ENCODE results near the gene ENTPD8. TPM values are rescaled to one million over a fixed set of nuclear protein-coding genes. Genes with fewer than 3 reads are reported as not detected.

ENTPD8 gene
- total and polyA plus RNA-seq, 2 donors (not counting 3 experiments of a cell fraction or from before 2014, with no cell fraction given), result 0.44 to 0.51 TPM

- TF ChIP-seq, protein P1, sequence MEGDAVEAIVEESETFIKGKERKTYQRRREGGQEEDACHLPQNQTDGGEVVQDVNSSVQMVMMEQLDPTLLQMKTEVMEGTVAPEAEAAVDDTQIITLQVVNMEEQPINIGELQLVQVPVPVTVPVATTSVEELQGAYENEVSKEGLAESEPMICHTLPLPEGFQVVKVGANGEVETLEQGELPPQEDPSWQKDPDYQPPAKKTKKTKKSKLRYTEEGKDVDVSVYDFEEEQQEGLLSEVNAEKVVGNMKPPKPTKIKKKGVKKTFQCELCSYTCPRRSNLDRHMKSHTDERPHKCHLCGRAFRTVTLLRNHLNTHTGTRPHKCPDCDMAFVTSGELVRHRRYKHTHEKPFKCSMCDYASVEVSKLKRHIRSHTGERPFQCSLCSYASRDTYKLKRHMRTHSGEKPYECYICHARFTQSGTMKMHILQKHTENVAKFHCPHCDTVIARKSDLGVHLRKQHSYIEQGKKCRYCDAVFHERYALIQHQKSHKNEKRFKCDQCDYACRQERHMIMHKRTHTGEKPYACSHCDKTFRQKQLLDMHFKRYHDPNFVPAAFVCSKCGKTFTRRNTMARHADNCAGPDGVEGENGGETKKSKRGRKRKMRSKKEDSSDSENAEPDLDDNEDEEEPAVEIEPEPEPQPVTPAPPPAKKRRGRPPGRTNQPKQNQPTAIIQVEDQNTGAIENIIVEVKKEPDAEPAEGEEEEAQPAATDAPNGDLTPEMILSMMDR (IDR thresholded peaks at IDR 0.05; ENCODE audit: extremely low read depth in 1 of 2, insufficient read depth in 1 of 2, low read depth in 1 of 2, low read length in 2 of 2), result no peak
- no peak for TF ChIP-seq MYC (IDR thresholded peaks at IDR 0.05; ENCODE audit: low read depth, low read length)
- TF ChIP-seq GATA2 (IDR thresholded peaks at IDR 0.05; ENCODE audit: insufficient read depth, insufficient read length, low read depth, low read length), result no peak
- TF ChIP-seq POLR2AphosphoS5 (IDR thresholded peaks at IDR 0.05; ENCODE audit: insufficient read depth, low read depth, low read length), result no peak
- TF ChIP-seq, protein P2, sequence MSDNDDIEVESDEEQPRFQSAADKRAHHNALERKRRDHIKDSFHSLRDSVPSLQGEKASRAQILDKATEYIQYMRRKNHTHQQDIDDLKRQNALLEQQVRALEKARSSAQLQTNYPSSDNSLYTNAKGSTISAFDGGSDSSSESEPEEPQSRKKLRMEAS (IDR thresholded peaks at IDR 0.05; ENCODE audit: insufficient read depth, insufficient read length), result no peak
- no peak for TF ChIP-seq EZH2 (IDR thresholded peaks at IDR 0.05; ENCODE audit: borderline replicate concordance, low read depth, low read length, severe bottlenecking)
- TF ChIP-seq POLR2A (IDR thresholded peaks at IDR 0.05; ENCODE audit: low read depth, low read length), result no peak
- no peak for TF ChIP-seq FOS (IDR thresholded peaks at IDR 0.05; ENCODE audit: borderline replicate concordance, insufficient read depth, low read length)
- no peak for TF ChIP-seq JUN (IDR thresholded peaks at IDR 0.05; ENCODE audit: borderline replicate concordance, insufficient read depth, insufficient read length, low read depth)
- dilution Hi-C loops (cut with MboI; ENCODE audit: extremely low pct_ligation_motif_present, low sequenced_read_pairs) (no loop called here), intact Hi-C loops (cut with micrococcal nuclease) (loop anchor here (10.0 kb wide), 1 partner anchor 97 kb away; no protein-coding TSS in a partner anchor)
- Histone ChIP-seq H3K27me3 (ENCODE audit: control insufficient read depth in 2 of 2, insufficient read depth in 2 of 2, low read length in 2 of 2) (no peaks in the 10 kb centered on the region), H3K9me3 (replicated peaks; ENCODE audit: control insufficient read depth, insufficient read depth, low read length) (no peaks in the 10 kb centered on the region), H3K4me3 (replicated peaks in 1 of 3; ENCODE audit: insufficient read depth in 1 of 3, low read depth in 1 of 3, low read length in 3 of 3) (no peak overlapping the region), H3K9ac (replicated peaks; ENCODE audit: extremely low read depth, insufficient read depth, low read length) (no peak overlapping the region), H3K27ac (ENCODE audit: insufficient read depth, low read depth, low read length) (no peak overlapping the region), H3K36me3 (ENCODE audit: control insufficient read depth in 2 of 2, extremely low read depth in 1 of 2, insufficient read depth in 2 of 2, low read length in 2 of 2) (no peaks in the 10 kb centered on the region), H2AFZ (ENCODE audit: low read depth, low read length) (no peak overlapping the region), H4K20me1 (replicated peaks; ENCODE audit: control insufficient read depth, extremely low read depth, insufficient read depth, low read length) (no peaks in the 10 kb centered on the region), H3K79me2 (ENCODE audit: control insufficient read depth, insufficient read depth, low read length) (no peaks in the 10 kb centered on the region), H3K4me1 (ENCODE audit: control insufficient read depth, extremely low read depth, insufficient read depth, low read length) (peaks cover 4% of the 10 kb centered on the region), H3K4me2 (ENCODE audit: insufficient read depth, low read length) (no peak overlapping the region), H3K9me1 (replicated peaks; ENCODE audit: control insufficient read depth, extremely low read depth, insufficient read depth, low read length) (no peaks in the 10 kb centered on the region)
- POLR2A ChIA-PET, result no interaction called here
- DNase-seq (ENCODE audit: low read depth, low spot score) (no peak), FAIRE-seq (no peak)
- BruUV-seq (replicated peaks), result no TSS peak
- CTCF ChIA-PET, result no interaction called here
These were observed 12.9 kb downstream of the ENTPD8 start for GRCh38 chr9:137428311-137428630.

Measured in endothelial cell of umbilical vein (primary cell).